Endothelial cell of umbilical vein (primary cell): ENCODE measurements around the gene CPA2. TPM values are rescaled to one million over a fixed set of nuclear protein-coding genes. Genes with fewer than 3 reads are reported as not detected.

Experiments used
- BruUV-seq: library from RNA; stranded (reverse); fragments of 400-500 nt; replicated peaks from 2 replicates; lab custom pipeline; 2021; lab: Mats Ljungman, UMichigan
- CTCF ChIA-PET: fragments of 300-600, 350-600 bp; sonication (Branson Sonifier 250); formaldehyde crosslinking; loops from one replicate; lab custom pipeline; 2021; ENCODE audit warnings: antibody characterized with exemption, inconsistent platforms; lab: Charles Lee
- POLR2A ChIA-PET: fragments of 300-600, 350-600 bp; sonication (Branson Sonifier 250); formaldehyde crosslinking; loops from one replicate; lab custom pipeline; 2021; ENCODE audit warnings: antibody characterized with exemption, inconsistent platforms; lab: Charles Lee
- DNase-seq: peaks from one replicate; pipeline ENCODE4 v3.0.0-alpha.2; 2011; ENCODE audit warnings: low read depth, low spot score
- FAIRE-seq: peaks from 2 replicates; lab custom pipeline; 2011; peaks lifted over from hg19 to GRCh38; lab: Jason Lieb, UNC
- H2AFZ ChIP-seq: 2 replicates; pipeline ENCODE4 v1.6.0; 2012; ENCODE audit warnings: low read depth, low read length, control low read depth, inconsistent platforms
- H3K27ac ChIP-seq: 2 replicates; pipeline ENCODE4 v1.5.1; 2011; ENCODE audit warnings: low read depth, mild to moderate bottlenecking, control low read depth, low read length, moderate library complexity; ENCODE audit not compliant: insufficient read depth
- H3K27me3 ChIP-seq, 2 experiments: 2 replicates each; pipeline versions ENCODE4 v1.6.0 to v1.6.1; 2011; ENCODE audit warnings: low read length in 2 of 2, mixed read lengths in 1 of 2; ENCODE audit not compliant: control insufficient read depth in 2 of 2, insufficient read depth in 2 of 2
- H3K36me3 ChIP-seq, 2 experiments: 2 replicates in 1 of 2; 3 replicates in 1 of 2; pipeline ENCODE4 v1.5.1; 2011; ENCODE audit warnings: low read length in 2 of 2, mild to moderate bottlenecking in 1 of 2, moderate library complexity in 1 of 2; ENCODE audit not compliant: control insufficient read depth in 2 of 2, insufficient read depth in 2 of 2; ENCODE audit errors: extremely low read depth in 1 of 2
- H3K4me1 ChIP-seq: 3 replicates; pipeline ENCODE4 v1.5.1; 2011; ENCODE audit warnings: mild to moderate bottlenecking, low read length; ENCODE audit not compliant: control insufficient read depth, insufficient read depth; ENCODE audit errors: extremely low read depth
- H3K4me2 ChIP-seq: 2 replicates; pipeline ENCODE4 v1.6.1; 2011; ENCODE audit warnings: low read length, control low read depth, mixed read lengths; ENCODE audit not compliant: insufficient read depth
- H3K4me3 ChIP-seq, 3 experiments: fragments of 200-600 bp in 1 of 3; sonication (generic), shearing (Covaris generic) in 1 of 3; replicated peaks in 1 of 3; 2 replicates each; pipeline ENCODE4 v1.5.1; 2011 to 2016; ENCODE audit warnings: control low read depth in 3 of 3, low read length in 3 of 3, mild to moderate bottlenecking in 2 of 3, inconsistent platforms in 1 of 3, low read depth in 1 of 3, moderate library complexity in 1 of 3; ENCODE audit not compliant: insufficient read depth in 1 of 3
- H3K79me2 ChIP-seq: 2 replicates; pipeline ENCODE4 v1.6.0; 2012; ENCODE audit warnings: low read length, inconsistent platforms; ENCODE audit not compliant: control insufficient read depth, insufficient read depth
- H3K9ac ChIP-seq: replicated peaks from 2 replicates; pipeline ENCODE3; 2011; ENCODE audit warnings: low read length, control low read depth; ENCODE audit not compliant: insufficient read depth; ENCODE audit errors: extremely low read depth
- H3K9me1 ChIP-seq: replicated peaks from 3 replicates; pipeline ENCODE4 v1.6.0; 2011; ENCODE audit warnings: mild to moderate bottlenecking, low read length; ENCODE audit not compliant: control insufficient read depth, insufficient read depth; ENCODE audit errors: extremely low read depth
- H3K9me3 ChIP-seq: replicated peaks from 2 replicates; pipeline ENCODE4 v1.5.1; 2012; ENCODE audit warnings: low read length, inconsistent platforms; ENCODE audit not compliant: control insufficient read depth, insufficient read depth
- H4K20me1 ChIP-seq: replicated peaks from 2 replicates; pipeline ENCODE3; 2011; ENCODE audit warnings: mild to moderate bottlenecking, low read length; ENCODE audit not compliant: control insufficient read depth, insufficient read depth; ENCODE audit errors: extremely low read depth
- CTCF ChIP-seq, 2 donors: IDR thresholded peaks; 1 replicate in 1 of 2; 2 replicates in 1 of 2; pipeline ENCODE4 v1.5.1; 2011; ENCODE audit warnings: low read length in 2 of 2, mild to moderate bottlenecking in 2 of 2, moderate library complexity in 2 of 2, control low read depth in 1 of 2, inconsistent platforms in 1 of 2, low read depth in 1 of 2; ENCODE audit not compliant: insufficient read depth in 1 of 2; ENCODE audit errors: extremely low read depth in 1 of 2
- EZH2 ChIP-seq: IDR thresholded peaks from 2 replicates; pipeline ENCODE4 v1.6.1; 2012; ENCODE audit warnings: borderline replicate concordance, low read depth, mild to moderate bottlenecking, moderate library complexity, low read length, inconsistent platforms; ENCODE audit not compliant: severe bottlenecking
- FOS ChIP-seq: IDR thresholded peaks from 2 replicates; pipeline ENCODE4 v1.6.1; 2011; ENCODE audit warnings: mild to moderate bottlenecking, low read length, moderate library complexity, borderline replicate concordance; ENCODE audit not compliant: insufficient read depth
- GATA2 ChIP-seq: IDR thresholded peaks from 2 replicates; pipeline ENCODE4 v1.7.0; 2011; ENCODE audit warnings: low read depth, mild to moderate bottlenecking, moderate library complexity, mixed read lengths, low read length; ENCODE audit not compliant: insufficient read length, insufficient read depth
- JUN ChIP-seq: IDR thresholded peaks from 2 replicates; pipeline ENCODE4 v1.6.1; 2011; ENCODE audit warnings: borderline replicate concordance, low read depth; ENCODE audit not compliant: insufficient read length, insufficient read depth
- MAX ChIP-seq: IDR thresholded peaks from 2 replicates; pipeline ENCODE4 v1.6.1; 2011; ENCODE audit not compliant: insufficient read depth, insufficient read length
- MYC ChIP-seq: IDR thresholded peaks from one replicate; pipeline ENCODE4 v1.6.1; 2011; ENCODE audit warnings: mild to moderate bottlenecking, low read depth, low read length
- POLR2A ChIP-seq: IDR thresholded peaks from 2 replicates; pipeline ENCODE4 v1.6.1; 2012; ENCODE audit warnings: low read depth, mild to moderate bottlenecking, control low read depth, low read length
- POLR2AphosphoS5 ChIP-seq: IDR thresholded peaks from 2 replicates; pipeline ENCODE4 v1.6.1; 2012; ENCODE audit warnings: low read depth, mild to moderate bottlenecking, control low read depth, low read length, moderate library complexity; ENCODE audit not compliant: insufficient read depth
- dilution Hi-C: fragments of 300-500 bp; cut with MboI; formaldehyde crosslinking; loops from one replicate; pipeline ENCODE4 v1.15.0; 2019; ENCODE audit warnings: low sequenced_read_pairs; ENCODE audit not compliant: extremely low pct_ligation_motif_present
- intact Hi-C: fragments of 100-400 bp; cut with micrococcal nuclease; formaldehyde crosslinking; loops from one replicate; pipeline ENCODE4 v1.10.0; 2022
- polyA plus RNA-seq, 4 experiments: library from polyadenylated mRNA; depleted of rRNA in 3 of 4; stranded (reverse) in 3 of 4; unstranded in 1 of 4; fragments of >200 nt; gene quantifications; 2 replicates each; pipeline versions ENCODE4 v1.2.1 to v1.2.3, GENCODE V29; 2011 to 2012; ENCODE audit warnings: missing spikeins in 1 of 4
- total RNA-seq: library from RNA; stranded (reverse); gene quantifications from 2 replicates; pipeline ENCODE4 v1.2.3, GENCODE V29; 2021

CPA2 gene
- total and polyA plus RNA-seq, 2 donors (not counting 3 experiments of a cell fraction or from before 2014, with no cell fraction given), result not detected

- BruUV-seq, result no TSS peak
- no peaks in the 10 kb centered on the region for H3K79me2 ChIP-seq
- DNase-seq, result no peak
- ChIA-PET CTCF (no interaction called here), POLR2A (no interaction called here)
- H3K9ac ChIP-seq, result no peak overlapping the region
- H3K27me3 ChIP-seq, result peaks cover 3 to 5% of the 10 kb centered on the region in 2 experiments
- no peaks in the 10 kb centered on the region for H3K4me1 ChIP-seq
- no peak for TF ChIP-seq GATA2
- no peak for TF ChIP-seq POLR2AphosphoS5
- TF ChIP-seq MAX, result no peak
- no peak for TF ChIP-seq JUN
- no peak for TF ChIP-seq MYC
- no peak for TF ChIP-seq EZH2
- no peak for TF ChIP-seq FOS
- TF ChIP-seq POLR2A, result no peak
- no peak for TF ChIP-seq CTCF (IDR thresholded peaks at IDR 0.05; ENCODE audit: extremely low read depth in 1 of 2, insufficient read depth in 1 of 2, low read depth in 1 of 2, low read length in 2 of 2)
- no peak overlapping the region for H3K4me2 ChIP-seq
- H3K9me1 ChIP-seq, result no peaks in the 10 kb centered on the region
- no peak overlapping the region for H2AFZ ChIP-seq
- no peaks in the 10 kb centered on the region for H3K36me3 ChIP-seq
- FAIRE-seq, result no peak
- no peak overlapping the region for H3K4me3 ChIP-seq
- H3K9me3 ChIP-seq, result no peaks in the 10 kb centered on the region
- no peak overlapping the region for H3K27ac ChIP-seq
- dilution Hi-C loops (no loop called here), intact Hi-C loops (no loop called here)
- H4K20me1 ChIP-seq, result no peaks in the 10 kb centered on the region
These were observed 46.8 kb upstream of the CPA2 start for GRCh38 chr7:130219871-130220270.
